Hepatocyte (in vitro differentiated cells): ENCODE data around the gene AGBL1. TPM values are rescaled to one million over a fixed set of nuclear protein-coding genes. Genes with fewer than 3 reads are reported as not detected.

ENCODE experiments used
- DNase-seq: peaks from one replicate; pipeline ENCODE4 v3.0.0-alpha.2; 2016; ENCODE audit warnings: low spot score
- H2AFZ ChIP-seq: fragments of 200-600 bp; sonication (generic); 2 replicates; pipeline ENCODE4 v1.6.0; 2016; ENCODE audit warnings: antibody characterized with exemption, mild to moderate bottlenecking
- H3K27ac ChIP-seq: fragments of 200-600 bp; sonication (generic); 2 replicates; pipeline ENCODE4 v1.5.1; 2016; ENCODE audit warnings: mild to moderate bottlenecking
- H3K27me3 ChIP-seq: fragments of 200-600 bp; sonication (generic); 2 replicates; pipeline ENCODE4 v1.6.1; 2016
- H3K36me3 ChIP-seq: fragments of 200-600 bp; sonication (generic); replicated peaks from 2 replicates; pipeline ENCODE4 v1.5.1; 2016; ENCODE audit warnings: low read depth; ENCODE audit not compliant: insufficient read depth
- H3K4me1 ChIP-seq: fragments of 200-600 bp; sonication (generic); 2 replicates; pipeline ENCODE4 v1.5.1; 2016; ENCODE audit warnings: mild to moderate bottlenecking, moderate library complexity; ENCODE audit not compliant: insufficient read depth
- H3K4me2 ChIP-seq: fragments of 200-600 bp; sonication (generic); 2 replicates; pipeline ENCODE4 v1.6.0; 2016
- H3K4me3 ChIP-seq: fragments of 200-600 bp; sonication (generic); 2 replicates; pipeline ENCODE4 v1.5.1; 2016; ENCODE audit warnings: mild to moderate bottlenecking
- H3K79me2 ChIP-seq: fragments of 200-600 bp; sonication (generic); 2 replicates; pipeline ENCODE4 v1.6.0; 2017; ENCODE audit warnings: mild to moderate bottlenecking
- H3K9me2 ChIP-seq: fragments of 200-600 bp; sonication (generic); replicated peaks from 2 replicates; pipeline ENCODE4 v1.6.0; 2017; ENCODE audit warnings: mild to moderate bottlenecking; ENCODE audit not compliant: insufficient read depth
- H3K9me3 ChIP-seq: fragments of 200-600 bp; sonication (generic); 2 replicates; pipeline ENCODE4 v1.5.1; 2016; ENCODE audit warnings: low read depth, mild to moderate bottlenecking
- H4K20me1 ChIP-seq: fragments of 200-600 bp; sonication (generic); 2 replicates; pipeline ENCODE4 v1.6.0; 2016; ENCODE audit warnings: mild to moderate bottlenecking; ENCODE audit not compliant: insufficient read depth, poor library complexity, severe bottlenecking
- CTCF ChIP-seq: fragments of 200-600 bp; sonication (generic); IDR thresholded peaks from 2 replicates; pipeline ENCODE4 v1.5.1; 2016; ENCODE audit warnings: antibody characterized with exemption, mild to moderate bottlenecking; ENCODE audit not compliant: poor library complexity
- EZH2 ChIP-seq: fragments of 200-600 bp; sonication (generic); IDR thresholded peaks from 2 replicates; pipeline ENCODE4 v1.6.1; 2016; ENCODE audit warnings: antibody characterized with exemption, mild to moderate bottlenecking, borderline replicate concordance
- EZH2phosphoT487 ChIP-seq: fragments of 200-600 bp; sonication (generic); IDR thresholded peaks from one replicate; pipeline ENCODE4 v1.6.1; 2018; ENCODE audit warnings: antibody characterized with exemption, mild to moderate bottlenecking, low read depth, moderate library complexity; ENCODE audit not compliant: unreplicated experiment, severe bottlenecking
- WGBS: methylation state at CpG from one replicate; pipeline ENCODE4 v1.1.6; 2016; ENCODE audit warnings: low lambda C conversion rate; ENCODE audit errors: missing lambda C conversion rate; 5-methylcytosine and 5-hydroxymethylcytosine counted together
- polyA plus RNA-seq: library from polyadenylated mRNA; unstranded; fragments of >200 nt; fragmentation: Nextera tagmentation; extraction: Ambion mirVana; gene quantifications from 2 replicates; pipeline ENCODE4 v1.2.1, GENCODE V29; 2016
- total RNA-seq: library from RNA; depleted of rRNA; stranded (reverse); fragments of >200 nt; gene quantifications from 2 replicates; pipeline ENCODE4 v1.2.3, GENCODE V29; 2014

Gene AGBL1
- total and polyA plus RNA-seq, 2 experiments from 2014 or later = not detected

- Histone ChIP-seq H3K36me3 (no peaks in the 10 kb centered on the region), H3K79me2 (no peaks in the 10 kb centered on the region), H3K4me3 (no peak overlapping the region), H3K4me2 (no peak overlapping the region), H4K20me1 (no peaks in the 10 kb centered on the region), H3K4me1 (no peaks in the 10 kb centered on the region), H3K9me3 (no peaks in the 10 kb centered on the region), H3K27me3 (no peaks in the 10 kb centered on the region), H2AFZ (no peak overlapping the region), H3K9me2 (no peaks in the 10 kb centered on the region), H3K27ac (no peak overlapping the region)
- WGBS = 80% methylated on average over 2 of the region's 2 CpGs
- no peak for DNase-seq
- no peak for TF ChIP-seq EZH2phosphoT487
- no peak for TF ChIP-seq EZH2
- no peak for TF ChIP-seq CTCF
Measured at GRCh38 chr15:86296769-86297168, 217.1 kb downstream of the AGBL1 start.

DNA sequence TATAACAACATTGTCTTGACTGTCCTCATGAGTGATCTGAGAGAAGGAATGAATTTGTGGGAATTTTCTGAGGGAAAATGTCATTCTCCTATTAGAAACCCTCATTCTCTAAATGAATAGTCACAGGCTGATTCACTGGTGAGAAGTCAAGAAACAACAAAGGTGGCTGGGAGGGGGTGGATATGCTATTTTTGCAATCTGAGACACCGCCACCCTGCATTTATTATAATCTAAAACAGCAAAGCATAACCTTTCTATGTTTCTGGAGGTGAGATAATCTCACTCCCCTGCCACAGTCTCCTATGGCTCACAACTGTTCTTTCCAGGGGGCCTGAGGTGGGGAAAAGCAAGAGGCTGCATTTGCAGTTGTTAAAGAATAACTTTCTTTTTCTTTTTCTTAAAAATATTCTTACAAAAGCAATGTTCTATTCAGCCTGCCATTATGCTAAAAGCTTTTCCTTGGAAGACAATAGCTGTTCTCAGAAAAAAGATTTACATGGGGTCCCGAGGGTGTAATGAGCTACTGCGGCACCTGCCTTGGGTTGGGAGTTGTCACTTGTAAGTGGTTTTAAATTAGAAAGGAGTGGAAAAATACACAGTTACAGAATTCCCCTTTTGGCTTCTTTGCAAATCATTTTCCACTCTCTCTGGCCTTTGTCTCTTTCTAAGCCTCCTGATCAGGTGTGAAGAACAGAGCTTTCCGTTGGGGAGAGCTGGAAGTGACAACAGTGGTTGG, 220.9 kb downstream of the AGBL1 start:
- Histone ChIP-seq H3K4me2 (no peak overlapping the region), H2AFZ (no peak overlapping the region)
- 72% methylated on average over 4 of the region's 4 CpGs for WGBS

GRCh38 chr15:86311568-86312280, 232.1 kb downstream of the AGBL1 start:
- H2AFZ ChIP-seq = no peak overlapping the region
- no peak for DNase-seq
- H3K4me3 ChIP-seq = no peak overlapping the region
- no peaks in the 10 kb centered on the region for H3K9me3 ChIP-seq
- TF ChIP-seq CTCF (no peak), EZH2phosphoT487 (no peak), EZH2 (no peak)
- no peaks in the 10 kb centered on the region for H3K9me2 ChIP-seq
- no peaks in the 10 kb centered on the region for H4K20me1 ChIP-seq
- no peaks in the 10 kb centered on the region for H3K79me2 ChIP-seq
- no peaks in the 10 kb centered on the region for H3K36me3 ChIP-seq
- H3K4me2 ChIP-seq = no peak overlapping the region
- WGBS = 92% methylated on average over 9 of the region's 9 CpGs
- no peak overlapping the region for H3K27ac ChIP-seq
- no peaks in the 10 kb centered on the region for H3K27me3 ChIP-seq
- H3K4me1 ChIP-seq = no peaks in the 10 kb centered on the region

More for the DNA sequence above, 220.9 kb downstream of the AGBL1 start:
- no peaks in the 10 kb centered on the region for H3K27me3 ChIP-seq
- no peaks in the 10 kb centered on the region for H3K9me3 ChIP-seq
- H3K36me3 ChIP-seq = no peaks in the 10 kb centered on the region
- no peak overlapping the region for H3K4me3 ChIP-seq
- no peak for DNase-seq
- H3K27ac ChIP-seq = no peak overlapping the region
- no peaks in the 10 kb centered on the region for H3K9me2 ChIP-seq
- no peaks in the 10 kb centered on the region for H3K4me1 ChIP-seq
- TF ChIP-seq CTCF (no peak), EZH2 (no peak)
- H4K20me1 ChIP-seq = no peaks in the 10 kb centered on the region
- H3K79me2 ChIP-seq = no peaks in the 10 kb centered on the region
